ENCODE data around the gene ROBO2. TPM values are rescaled to one million over a fixed set of nuclear protein-coding genes. Genes with fewer than 3 reads are reported as not detected.

ROBO2 gene
- total and polyA plus RNA-seq, 2 experiments from 2014 or later = 1.5 to 7.8 TPM

- TF ChIP-seq CTCF (conservative IDR thresholded peaks at IDR 0.05; ENCODE audit: low read depth in 2 of 2) (no peak), EZH2phosphoT487 (IDR thresholded peaks at IDR 0.05; ENCODE audit: unreplicated experiment) (no peak), POLR2AphosphoS5 (IDR thresholded peaks at IDR 0.05; ENCODE audit: low read depth) (no peak), ZNF331 (CRISPR knock-in tag; IDR thresholded peaks at IDR 0.05; ENCODE audit: low read depth) (no peak), ZNF114 (CRISPR knock-in tag; IDR thresholded peaks at IDR 0.05) (no peak), EZH2 (IDR thresholded peaks at IDR 0.05; ENCODE audit: low read depth, unreplicated experiment) (no peak), NANOG (IDR thresholded peaks at IDR 0.05; ENCODE audit: borderline replicate concordance) (no peak), ZNF462 (CRISPR knock-in tag; IDR thresholded peaks at IDR 0.05) (no peak)
Measured at GRCh38 chr3:77102951-77103769, 63.3 kb downstream of the ROBO2 start (continued).
